Hepatocyte (in vitro differentiated cells): Measurements from ENCODE around the gene DPYD.

ENCODE experiments used
- CTCF ChIP-seq: fragments of 200-600 bp; sonication (generic); IDR thresholded peaks from 2 replicates; pipeline ENCODE4 v1.5.1; 2016; ENCODE audit warnings: antibody characterized with exemption, mild to moderate bottlenecking; ENCODE audit not compliant: poor library complexity
- EZH2phosphoT487 ChIP-seq: fragments of 200-600 bp; sonication (generic); IDR thresholded peaks from one replicate; pipeline ENCODE4 v1.6.1; 2018; ENCODE audit warnings: antibody characterized with exemption, mild to moderate bottlenecking, low read depth, moderate library complexity; ENCODE audit not compliant: unreplicated experiment, severe bottlenecking

- TF ChIP-seq CTCF (no peak), EZH2phosphoT487 (no peak)
These were observed 808.4 kb downstream of the DPYD start for GRCh38 chr1:97112442-97112841.
